GM19438 (cell line): Measurements from ENCODE around the gene CALN1.
"Not testable (repeated sequence)": the region's sequence is repeated elsewhere in the genome, so short reads cannot be mapped to it uniquely, and the experiment has no call there.

Experiments used
- ATAC-seq: cut with Tn5 transposase; IDR thresholded peaks from one replicate; pipeline ENCODE4 v1.9.1; 2021; ENCODE audit warnings: low read depth; ENCODE audit not compliant: unreplicated experiment

Gene CALN1

GRCh38 chr7:72015136-72015535 lies 397.0 kb downstream of the CALN1 start:
- ATAC-seq = no peak

GRCh38 chr7:72007018-72007417 lies 405.1 kb downstream of the CALN1 start:
- no peak for ATAC-seq

- ATAC-seq = no peak
Measured at GRCh38 chr7:72003236-72003635, 408.9 kb downstream of the CALN1 start.

GRCh38 chr7:71996141-71996540 lies 416.0 kb downstream of the CALN1 start:
- no peak for ATAC-seq

- no peak for ATAC-seq
Measured at GRCh38 chr7:71995111-71995510, 417.0 kb downstream of the CALN1 start.

GRCh38 chr7:71991586-71991985 lies 420.6 kb downstream of the CALN1 start:
- no peak for ATAC-seq

GRCh38 chr7:71990138-71990462 lies 422.0 kb downstream of the CALN1 start:
- no peak for ATAC-seq

- ATAC-seq = no peak
Measured at GRCh38 chr7:71988201-71988600, 423.9 kb downstream of the CALN1 start.

- no peak for ATAC-seq
Measured at GRCh38 chr7:71987200-71987767, 424.9 kb downstream of the CALN1 start.

GRCh38 chr7:71984348-71984747 lies 427.8 kb downstream of the CALN1 start:
- ATAC-seq = no peak

- no peak for ATAC-seq
Measured at GRCh38 chr7:71982851-71983250, 429.3 kb downstream of the CALN1 start.

GRCh38 chr7:71976645-71977044 lies 435.5 kb downstream of the CALN1 start:
- ATAC-seq = no peak

GRCh38 chr7:71974611-71975010 lies 437.5 kb downstream of the CALN1 start:
- no peak for ATAC-seq

- no peak for ATAC-seq
Measured at GRCh38 chr7:71972534-71972933, 439.6 kb downstream of the CALN1 start.

- no peak for ATAC-seq
Measured at GRCh38 chr7:71970725-71971124, 441.4 kb downstream of the CALN1 start.

GRCh38 chr7:71962636-71963035 lies 449.5 kb downstream of the CALN1 start:
- ATAC-seq = no peak

GRCh38 chr7:71961283-71961682 lies 450.9 kb downstream of the CALN1 start:
- no peak for ATAC-seq

GRCh38 chr7:71942115-71942514 lies 470.0 kb downstream of the CALN1 start:
- no peak for ATAC-seq

- no peak for ATAC-seq
Measured at GRCh38 chr7:71937840-71938371, 474.2 kb downstream of the CALN1 start.

GRCh38 chr7:71935674-71936073 lies 476.5 kb downstream of the CALN1 start:
- no peak for ATAC-seq

GRCh38 chr7:71933426-71933825 lies 478.7 kb downstream of the CALN1 start:
- ATAC-seq = no peak

GRCh38 chr7:71925663-71926062 lies 486.5 kb downstream of the CALN1 start:
- no peak for ATAC-seq

- ATAC-seq = not testable (repeated sequence)
Measured at GRCh38 chr7:71914204-71914603, 497.9 kb downstream of the CALN1 start.
